Measurements from ENCODE around the gene NCR2.

DNA sequence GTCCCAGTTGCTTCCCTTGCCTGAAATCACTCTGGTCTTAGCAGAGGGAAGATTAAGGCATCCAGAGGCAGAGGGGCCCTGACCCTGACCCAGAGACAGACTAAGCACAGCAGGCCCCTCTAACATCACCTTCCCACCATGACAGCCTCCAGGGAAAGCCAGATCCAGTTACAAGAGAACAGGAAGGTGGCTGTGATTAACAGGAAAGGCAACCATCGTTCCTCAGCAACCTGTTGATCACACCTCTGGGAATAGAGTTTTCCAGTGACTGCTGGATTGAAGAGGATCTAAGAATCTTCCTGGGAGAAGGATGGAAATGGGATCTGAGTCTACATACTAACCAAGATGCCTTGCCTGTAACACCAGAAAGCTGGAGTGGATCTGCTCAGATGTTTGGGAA is 43.7 kb upstream of the NCR2 start:
- TF ChIP-seq TOX (CRISPR knock-in tag; IDR thresholded peaks at IDR 0.05; ENCODE audit: borderline replicate concordance), result no peak
- TF ChIP-seq TCF4 (CRISPR knock-in tag; IDR thresholded peaks at IDR 0.05; ENCODE audit: borderline replicate concordance), result no peak
- no peak for TF ChIP-seq CSDC2 (CRISPR knock-in tag; IDR thresholded peaks at IDR 0.05)
- no peak for TF ChIP-seq RARB (CRISPR knock-in tag; IDR thresholded peaks at IDR 0.05)
- TF ChIP-seq ESRRG (CRISPR knock-in tag; IDR thresholded peaks at IDR 0.05), result no peak
- TF ChIP-seq, protein P1, sequence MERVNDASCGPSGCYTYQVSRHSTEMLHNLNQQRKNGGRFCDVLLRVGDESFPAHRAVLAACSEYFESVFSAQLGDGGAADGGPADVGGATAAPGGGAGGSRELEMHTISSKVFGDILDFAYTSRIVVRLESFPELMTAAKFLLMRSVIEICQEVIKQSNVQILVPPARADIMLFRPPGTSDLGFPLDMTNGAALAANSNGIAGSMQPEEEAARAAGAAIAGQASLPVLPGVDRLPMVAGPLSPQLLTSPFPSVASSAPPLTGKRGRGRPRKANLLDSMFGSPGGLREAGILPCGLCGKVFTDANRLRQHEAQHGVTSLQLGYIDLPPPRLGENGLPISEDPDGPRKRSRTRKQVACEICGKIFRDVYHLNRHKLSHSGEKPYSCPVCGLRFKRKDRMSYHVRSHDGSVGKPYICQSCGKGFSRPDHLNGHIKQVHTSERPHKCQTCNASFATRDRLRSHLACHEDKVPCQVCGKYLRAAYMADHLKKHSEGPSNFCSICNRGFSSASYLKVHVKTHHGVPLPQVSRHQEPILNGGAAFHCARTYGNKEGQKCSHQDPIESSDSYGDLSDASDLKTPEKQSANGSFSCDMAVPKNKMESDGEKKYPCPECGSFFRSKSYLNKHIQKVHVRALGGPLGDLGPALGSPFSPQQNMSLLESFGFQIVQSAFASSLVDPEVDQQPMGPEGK (CRISPR knock-in tag; IDR thresholded peaks at IDR 0.05; ENCODE audit: borderline replicate concordance), result no peak
- TF ChIP-seq ZC3H10 (CRISPR knock-in tag; IDR thresholded peaks at IDR 0.05), result no peak
- no peak for TF ChIP-seq BACH2 (CRISPR knock-in tag; IDR thresholded peaks at IDR 0.05; ENCODE audit: borderline replicate concordance)
- TF ChIP-seq ZFP30 (CRISPR knock-in tag; IDR thresholded peaks at IDR 0.05), result no peak
- TF ChIP-seq SNAI2 (CRISPR knock-in tag; IDR thresholded peaks at IDR 0.05), result no peak
- no peak for TF ChIP-seq OSR1 (CRISPR knock-in tag; IDR thresholded peaks at IDR 0.05)
- no peak for TF ChIP-seq ISL1 (CRISPR knock-in tag; IDR thresholded peaks at IDR 0.05)
